HepG2 (cell line): ENCODE results near the gene EEF1AKMT4. TPM values are rescaled to one million over a fixed set of nuclear protein-coding genes. Genes with fewer than 3 reads are reported as not detected.

Experiments used
- ATAC-seq: fragments of 200-7000 bp; cut with Tn5 transposase; 3 replicates; pipeline ENCODE4 v1.9.1; 2020; ENCODE audit warnings: mild to moderate bottlenecking, moderate library complexity
- BruUV-seq: library from RNA; stranded (reverse); fragments of 400-500 nt; replicated peaks from 2 replicates; lab custom pipeline; 2021; lab: Mats Ljungman, UMichigan
- CTCF ChIA-PET: fragments of 300-600 bp; formaldehyde crosslinking; extraction: SDS; loops from one replicate; lab custom pipeline; 2021; ENCODE audit warnings: low total read pairs, inconsistent platforms, low intra/inter-chr PET ratio; lab: Yijun Ruan, JAX
- POLR2A ChIA-PET: fragments of 350-600 bp; sonication (Branson Sonifier 250); formaldehyde crosslinking; loops from one replicate; lab custom pipeline; 2020; ENCODE audit warnings: antibody characterized with exemption, inconsistent platforms; lab: Yijun Ruan, JAX
- DNase-seq: peaks from one replicate; pipeline ENCODE4 v3.0.0-alpha.2; 2015; ENCODE audit warnings: low spot score
- FAIRE-seq: peaks from 3 replicates; lab custom pipeline; 2011; peaks lifted over from hg19 to GRCh38; lab: Jason Lieb, UNC
- H2AFZ ChIP-seq: one replicate; pipeline ENCODE4 v1.6.1; 2011; ENCODE audit warnings: low read length, inconsistent platforms
- H3K27ac ChIP-seq: fragments of 300-600 bp; 3 replicates; pipeline ENCODE4 v1.8.0; 2011; ENCODE audit warnings: mixed run types, mild to moderate bottlenecking, mixed read lengths, low read length, inconsistent platforms; ENCODE audit not compliant: insufficient read depth; ENCODE audit errors: extremely low read length
- H3K27me3 ChIP-seq, 2 experiments: fragments of 200-600 bp in 1 of 2; 2 replicates in 1 of 2; 3 replicates in 1 of 2; pipeline versions ENCODE4 v1.6.0 to v1.8.0; 2011; ENCODE audit warnings: low read length in 2 of 2, mild to moderate bottlenecking in 2 of 2, moderate library complexity in 2 of 2, inconsistent platforms in 1 of 2; ENCODE audit not compliant: insufficient read depth in 2 of 2, control insufficient read depth in 1 of 2
- H3K36me3 ChIP-seq, 2 experiments: fragments of 200-600 bp in 1 of 2; replicated peaks in 1 of 2; 2 replicates in 1 of 2; 3 replicates in 1 of 2; pipeline versions ENCODE4 v1.5.1 to v1.8.0; 2011; ENCODE audit warnings: low read length in 2 of 2, inconsistent platforms in 1 of 2; ENCODE audit not compliant: insufficient read depth in 2 of 2, control insufficient read depth in 1 of 2
- H3K4me1 ChIP-seq: 2 replicates; pipeline ENCODE4 v1.5.1; 2012; ENCODE audit warnings: low read length, inconsistent platforms; ENCODE audit not compliant: insufficient read depth
- H3K4me2 ChIP-seq: 2 replicates; pipeline ENCODE4 v1.6.0; 2011; ENCODE audit warnings: low read depth, low read length, inconsistent platforms
- H3K4me3 ChIP-seq, 3 experiments: fragments of 200-600 bp in 1 of 3; sonication (generic), shearing (Covaris generic) in 1 of 3; replicated peaks in 1 of 3; 2 replicates each; pipeline ENCODE4 v1.5.1; 2011 to 2016; ENCODE audit warnings: low read length in 3 of 3, inconsistent platforms in 2 of 3, low read depth in 2 of 3, mild to moderate bottlenecking in 2 of 3, control low read depth in 1 of 3, mixed read lengths in 1 of 3; ENCODE audit not compliant: insufficient read depth in 1 of 3
- H3K79me2 ChIP-seq: one replicate; pipeline ENCODE4 v1.6.1; 2011; ENCODE audit warnings: low read length, inconsistent platforms; ENCODE audit not compliant: insufficient read depth
- H3K9ac ChIP-seq: 2 replicates; pipeline ENCODE4 v1.6.0; 2011; ENCODE audit warnings: mild to moderate bottlenecking, low read depth, low read length, inconsistent platforms; ENCODE audit not compliant: insufficient read depth
- H3K9me3 ChIP-seq: 2 replicates; pipeline ENCODE4 v1.5.1; 2012; ENCODE audit warnings: mild to moderate bottlenecking, low read length
- H4K20me1 ChIP-seq: 2 replicates; pipeline ENCODE4 v1.6.0; 2011; ENCODE audit warnings: inconsistent platforms, mild to moderate bottlenecking, low read length, moderate library complexity; ENCODE audit not compliant: insufficient read depth
- ARHGAP35 ChIP-seq: sonication (generic); formaldehyde crosslinking; IDR thresholded peaks from 2 replicates; pipeline ENCODE4 v1.9.0; 2022; ENCODE audit warnings: mild to moderate bottlenecking, inconsistent platforms, moderate library complexity, missing genetic modification reagents, borderline replicate concordance
- BCL6 ChIP-seq: IDR thresholded peaks from 2 replicates; pipeline ENCODE4 v1.6.1; 2016; ENCODE audit warnings: missing genetic modification reagents, missing compliant biosample characterization
- ETS1 ChIP-seq: sonication (generic); formaldehyde crosslinking; IDR thresholded peaks from 2 replicates; pipeline ENCODE4 v1.4.0; 2020; ENCODE audit warnings: missing genetic modification reagents
- KLF15 ChIP-seq: sonication (generic); formaldehyde crosslinking; IDR thresholded peaks from 2 replicates; pipeline ENCODE4 v1.8.1; 2023; ENCODE audit warnings: borderline replicate concordance, mild to moderate bottlenecking, inconsistent platforms, missing genetic modification reagents, mixed read lengths
- PAWR ChIP-seq: sonication (generic); formaldehyde crosslinking; IDR thresholded peaks from 2 replicates; pipeline ENCODE4 v1.4.0; 2020; ENCODE audit warnings: missing genetic modification reagents, mild to moderate bottlenecking, borderline replicate concordance
- PRDM15 ChIP-seq: sonication (generic); formaldehyde crosslinking; IDR thresholded peaks from 2 replicates; pipeline ENCODE4 v1.4.0; 2020; ENCODE audit warnings: missing genetic modification reagents
- RXRA ChIP-seq: sonication (generic); formaldehyde crosslinking; IDR thresholded peaks from 2 replicates; pipeline ENCODE4 v1.5.1; 2020; ENCODE audit warnings: missing genetic modification reagents
- SOX5 ChIP-seq: IDR thresholded peaks from 2 replicates; pipeline ENCODE4 v1.6.1; 2016; ENCODE audit warnings: borderline replicate concordance
- WGBS: methylation state at CpG from one replicate; pipeline ENCODE4 v1.1.6; 2017; ENCODE audit warnings: low lambda C conversion rate; 5-methylcytosine and 5-hydroxymethylcytosine counted together
- in situ Hi-C: cut with HindIII; loops from 2 replicates; pipeline ENCODE4 v1.10.0; 2017; ENCODE audit warnings: low pct_unique_long_range_greater_than_20kb; ENCODE audit not compliant: extremely low pct_ligation_motif_present
- intact Hi-C: fragments of 100-400 bp; cut with micrococcal nuclease; formaldehyde crosslinking; loops from one replicate; pipeline ENCODE4 v1.10.0; 2022; ENCODE audit not compliant: unreplicated experiment
- polyA plus RNA-seq, 8 experiments: library from polyadenylated mRNA; depleted of rRNA in 3 of 8; stranded (reverse) in 7 of 8; unstranded in 1 of 8; fragments of >200 nt; fragmentation: Illumina TruSeq in 4 of 8; extraction: Trizol in 4 of 8; gene quantifications; 2 replicates each; pipeline versions ENCODE4 v1.2.1 to v1.2.3, GENCODE V29; 2011 to 2016; ENCODE audit warnings: low read depth in 4 of 8, missing spikeins in 1 of 8, mixed read lengths in 1 of 8; ENCODE audit not compliant: insufficient read depth in 1 of 8
- total RNA-seq, 5 experiments: library from RNA; depleted of rRNA; stranded (reverse); fragments of >200 nt; fragmentation: Illumina TruSeq; extraction: Trizol; gene quantifications; 2 replicates each; pipeline ENCODE4 v1.2.3, GENCODE V29; 2016; ENCODE audit warnings: low read depth in 1 of 5
- TF ChIP-seq, protein P1 (sequence below): sonication (generic); formaldehyde crosslinking; IDR thresholded peaks from 2 replicates; pipeline ENCODE4 v1.4.0; 2020; ENCODE audit warnings: mild to moderate bottlenecking, missing genetic modification reagents

The EEF1AKMT4 gene
- total and polyA plus RNA-seq, 2 of the 13 experiments (the other 11 are each of a cell fraction or from before 2014, with no cell fraction given), result 13.1 to 15.8 TPM

GRCh38 chr3:184234671-184235380 is 14.6 kb upstream of the EEF1AKMT4 start (continued):
- TF ChIP-seq PRDM15 (CRISPR knock-in tag) (no peak), ARHGAP35 (CRISPR knock-in tag) (no peak)

GRCh38 chr3:184235381-184236032 is 14.0 kb upstream of the EEF1AKMT4 start:
- Histone ChIP-seq H3K9me3 (no peaks in the 10 kb centered on the region), H3K4me2 (no peak overlapping the region), H3K27me3 (peaks cover 16 to 82% of the 10 kb centered on the region in 2 experiments; a peak in 4 of 5 replicates), H4K20me1 (no peaks in the 10 kb centered on the region; the same call in 1 of the 2 replicates), H3K4me3 (no peak overlapping the region), H3K9ac (no peak overlapping the region), H3K36me3 (no peaks in the 10 kb centered on the region), H2AFZ (no peak overlapping the region), H3K27ac (no peak overlapping the region), H3K79me2 (no peaks in the 10 kb centered on the region), H3K4me1 (0 out of 2 replicates have a peak, but pooled peaks cover 3% of the 10 kb centered on the region)
- 0% methylated on average over 2 of the region's 4 CpGs for WGBS
- ChIA-PET CTCF (no interaction called here), POLR2A (no interaction called here)
- ATAC-seq (no peak), FAIRE-seq (no peak), DNase-seq (no peak)
- in situ Hi-C loops (no loop called here), intact Hi-C loops (no loop called here)
- BruUV-seq, result no TSS peak
- TF ChIP-seq BCL6 (CRISPR knock-in tag) (no peak), PAWR (CRISPR knock-in tag) (no peak), SOX5 (CRISPR knock-in tag) (no peak), RXRA (CRISPR knock-in tag) (no peak), KLF15 (CRISPR knock-in tag) (no peak), ETS1 (no peak)
- TF ChIP-seq, protein P1, sequence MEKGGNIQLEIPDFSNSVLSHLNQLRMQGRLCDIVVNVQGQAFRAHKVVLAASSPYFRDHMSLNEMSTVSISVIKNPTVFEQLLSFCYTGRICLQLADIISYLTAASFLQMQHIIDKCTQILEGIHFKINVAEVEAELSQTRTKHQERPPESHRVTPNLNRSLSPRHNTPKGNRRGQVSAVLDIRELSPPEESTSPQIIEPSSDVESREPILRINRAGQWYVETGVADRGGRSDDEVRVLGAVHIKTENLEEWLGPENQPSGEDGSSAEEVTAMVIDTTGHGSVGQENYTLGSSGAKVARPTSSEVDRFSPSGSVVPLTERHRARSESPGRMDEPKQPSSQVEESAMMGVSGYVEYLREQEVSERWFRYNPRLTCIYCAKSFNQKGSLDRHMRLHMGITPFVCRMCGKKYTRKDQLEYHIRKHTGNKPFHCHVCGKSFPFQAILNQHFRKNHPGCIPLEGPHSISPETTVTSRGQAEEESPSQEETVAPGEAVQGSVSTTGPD, result no peak
